HG03342 (cell line): Measurements from ENCODE around the gene THSD7A.

Source experiments
- ATAC-seq: cut with Tn5 transposase; IDR thresholded peaks from one replicate; pipeline ENCODE4 v1.9.1; 2021; ENCODE audit warnings: mild to moderate bottlenecking, moderate library complexity; ENCODE audit not compliant: unreplicated experiment

THSD7A gene

DNA sequence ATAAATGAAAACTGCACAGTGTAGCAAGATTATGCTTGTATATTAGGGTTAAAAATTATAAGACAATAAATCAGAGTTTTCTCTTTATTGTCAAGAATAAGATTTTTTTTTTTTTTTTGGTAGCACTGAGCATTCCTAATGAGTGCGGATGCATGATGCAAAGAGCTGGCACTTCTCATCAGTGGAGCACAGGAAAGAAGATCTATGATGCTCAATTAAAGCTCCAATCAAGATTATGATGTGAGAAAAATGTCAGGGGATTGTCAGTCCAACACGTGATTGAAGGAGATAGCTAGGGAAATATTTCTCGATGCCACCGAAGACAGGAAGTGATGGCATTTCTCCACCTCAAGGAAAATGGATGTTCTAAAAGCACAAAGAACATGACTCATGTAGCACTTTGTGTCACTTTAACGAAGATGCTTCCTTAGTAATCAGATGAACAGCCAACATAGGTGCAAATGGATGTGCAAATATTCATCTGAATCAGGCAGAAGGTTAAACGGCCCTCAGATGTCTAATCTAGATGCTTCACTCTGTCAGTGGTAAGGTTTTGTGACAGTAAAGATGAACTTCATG lies 240.9 kb downstream of the THSD7A start:
- ATAC-seq, result no peak

DNA sequence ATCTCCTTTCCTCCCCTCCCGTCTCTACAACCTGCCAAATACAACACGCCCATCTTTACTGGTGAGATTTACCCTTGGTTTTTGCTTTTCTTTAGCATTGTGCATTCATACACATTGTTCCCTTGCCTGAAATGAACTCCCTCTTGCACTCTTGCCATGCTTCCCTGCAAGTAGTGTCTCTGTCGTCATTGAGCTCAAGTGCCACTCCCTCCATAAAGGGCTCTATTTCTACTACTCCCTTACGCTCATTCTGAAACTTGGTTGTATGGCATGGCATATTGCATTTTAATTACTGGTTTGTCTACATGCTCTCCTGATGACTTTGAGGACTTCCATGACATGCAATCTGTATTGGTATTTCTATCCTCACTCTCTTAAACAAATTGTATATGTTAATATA lies 242.7 kb downstream of the THSD7A start:
- no peak for ATAC-seq

DNA sequence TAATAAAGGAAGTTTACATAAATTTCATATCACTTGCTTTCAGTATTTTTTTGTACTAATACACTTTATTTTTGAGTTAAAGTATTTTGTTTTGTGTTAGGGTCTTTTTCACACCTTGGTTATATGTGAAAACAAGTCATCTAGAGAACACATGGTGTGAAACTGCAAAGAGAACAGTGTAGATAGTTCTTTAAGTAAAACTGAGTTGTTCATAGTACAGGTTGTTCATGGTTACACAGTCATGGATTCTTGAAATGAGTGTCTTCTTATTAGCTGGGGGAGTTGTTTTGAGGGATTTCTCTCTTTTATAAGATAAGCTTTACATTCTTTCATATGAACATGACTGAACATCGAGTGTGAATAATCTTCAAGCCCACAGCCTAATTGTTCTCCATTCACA lies 244.2 kb downstream of the THSD7A start:
- ATAC-seq, result no peak

DNA sequence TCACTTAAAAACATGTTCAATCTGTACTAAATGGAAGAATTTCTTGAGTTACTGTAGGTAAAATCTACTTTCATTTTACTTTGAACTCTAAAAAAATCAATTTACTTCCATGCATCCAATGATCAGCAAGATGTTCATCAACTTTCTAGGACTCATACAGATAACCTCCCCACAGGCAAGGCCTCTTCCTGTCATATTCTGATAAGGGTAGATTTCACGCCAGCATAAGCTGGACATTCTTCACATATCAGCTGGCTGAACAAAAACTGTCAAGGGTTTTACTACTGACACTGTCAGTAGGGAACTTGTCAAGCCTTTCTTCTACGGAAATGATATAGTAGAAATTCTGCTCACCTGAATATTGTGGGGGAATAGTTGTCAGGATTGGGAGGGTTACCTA lies 244.9 kb downstream of the THSD7A start:
- ATAC-seq, result no peak

DNA sequence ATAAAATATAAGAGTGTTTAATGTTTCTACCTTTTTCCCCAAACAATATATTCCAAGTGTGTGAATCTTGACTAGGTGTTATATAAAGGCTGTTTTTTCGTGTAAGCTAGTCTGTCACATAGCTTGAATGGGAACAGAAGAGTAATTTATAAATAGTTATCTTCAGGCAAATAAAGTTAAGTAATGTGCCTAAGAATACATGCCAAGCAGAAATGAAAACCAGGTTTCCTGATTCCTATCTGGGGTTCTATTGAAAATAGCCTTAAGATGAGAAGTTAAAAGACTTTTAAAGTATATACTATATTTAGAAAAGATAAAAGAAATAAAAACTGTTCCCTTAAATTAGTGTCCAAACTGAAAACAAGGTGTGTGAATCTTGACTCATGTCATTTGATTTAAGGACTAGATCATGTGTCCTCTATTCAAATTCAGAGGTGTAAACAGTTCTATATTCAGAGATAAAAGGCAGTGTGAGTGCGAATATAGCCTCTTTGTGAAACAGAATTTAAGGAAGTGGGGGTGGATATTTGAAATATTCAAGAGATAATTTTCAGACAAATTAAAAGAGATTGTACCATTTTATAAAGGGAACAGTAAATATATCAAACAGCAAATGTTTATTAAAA lies 247.5 kb downstream of the THSD7A start:
- no peak for ATAC-seq

DNA sequence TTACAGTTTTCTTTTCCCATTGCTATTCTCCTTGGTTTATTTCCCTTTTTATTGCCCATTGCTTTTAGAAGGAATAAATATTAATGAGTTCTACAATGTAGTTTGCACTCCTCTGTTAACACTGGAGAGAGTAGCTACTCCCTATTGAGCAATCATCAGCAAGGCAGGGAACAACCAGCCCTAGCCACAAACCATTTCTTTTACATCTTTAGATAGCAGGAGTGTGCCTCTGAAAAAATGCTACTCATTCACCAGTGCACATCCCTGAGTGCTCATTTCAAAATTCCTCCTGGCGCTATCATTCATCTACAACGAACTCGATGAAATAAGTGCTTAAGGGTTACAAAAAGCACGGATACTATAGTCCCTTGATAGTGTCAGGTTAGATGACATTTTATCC lies 252.9 kb downstream of the THSD7A start:
- no peak for ATAC-seq

DNA sequence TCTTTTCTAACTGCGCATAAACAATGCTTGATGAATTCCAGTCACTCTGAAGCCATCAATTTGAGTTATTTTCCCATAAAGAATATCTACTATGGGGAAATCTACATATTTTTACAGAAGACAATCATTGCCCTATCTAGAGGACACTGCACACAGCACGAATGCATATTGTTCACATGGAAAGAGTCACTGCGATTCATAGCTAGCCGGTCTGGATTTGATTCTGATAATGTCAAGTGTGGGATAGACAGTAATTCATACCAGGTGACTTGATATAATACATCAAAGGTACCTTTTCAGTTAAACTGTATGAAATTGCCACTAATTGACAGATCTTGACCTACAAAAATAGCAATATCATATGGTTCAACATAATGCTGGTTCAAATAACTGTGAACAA lies 255.7 kb downstream of the THSD7A start:
- ATAC-seq, result no peak

DNA sequence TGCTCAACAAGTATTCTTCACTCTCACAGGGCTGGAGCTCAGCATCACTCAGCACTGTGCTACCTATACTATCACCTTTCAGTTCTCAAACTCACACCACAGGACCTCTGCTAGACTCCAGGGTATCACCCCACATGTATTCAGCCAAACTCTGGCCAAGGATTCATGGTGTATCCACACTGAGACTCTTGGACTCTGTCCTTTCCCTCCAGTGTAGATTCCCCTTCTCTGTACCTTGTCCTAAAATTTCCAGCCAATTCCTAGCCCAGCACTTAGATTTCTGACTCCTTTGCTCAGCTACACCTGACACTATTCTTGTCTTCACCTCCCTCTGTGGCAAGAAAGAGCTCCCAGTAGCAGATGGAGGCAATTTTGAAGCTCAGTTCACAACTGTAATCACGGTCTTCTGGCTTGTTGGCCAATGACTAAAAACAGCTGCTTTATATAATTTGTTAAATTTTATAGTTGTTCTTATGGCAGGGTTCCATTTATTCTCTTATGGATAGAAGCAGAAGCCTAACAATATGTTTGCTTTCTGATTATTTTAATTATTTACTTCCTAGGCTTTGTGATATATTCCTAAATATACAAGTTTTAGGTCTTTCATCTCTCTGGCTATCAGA lies 258.8 kb downstream of the THSD7A start:
- ATAC-seq, result no peak

DNA sequence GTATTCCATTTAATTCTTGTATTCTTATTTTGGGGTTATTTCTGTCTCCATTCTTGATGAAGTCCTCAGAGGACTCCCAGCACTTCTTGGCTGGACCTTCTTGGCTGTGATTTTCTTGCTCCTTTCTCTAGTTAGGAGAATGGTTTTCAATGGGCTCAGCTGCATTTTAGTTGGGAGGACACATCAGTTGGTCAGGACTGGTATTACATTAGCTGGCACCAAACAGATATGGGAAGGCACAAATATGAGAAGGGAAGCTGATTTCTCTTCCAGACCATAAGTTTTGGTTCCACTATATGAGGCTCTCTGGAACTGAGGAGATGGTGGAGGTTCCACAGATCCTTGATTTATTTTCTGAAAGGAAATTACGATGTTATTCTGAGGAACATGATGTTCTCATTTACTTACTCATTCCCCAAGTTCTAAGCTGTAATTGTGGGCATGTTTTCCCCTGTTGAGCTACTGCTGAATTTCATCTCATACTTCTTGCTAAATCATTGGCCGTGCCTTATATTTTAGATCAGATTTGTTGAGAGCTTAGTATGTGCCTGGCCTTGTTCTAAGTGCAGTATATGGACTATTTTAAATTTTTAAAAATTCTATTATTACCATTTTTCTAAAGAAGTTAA lies 261.0 kb downstream of the THSD7A start:
- no peak for ATAC-seq

DNA sequence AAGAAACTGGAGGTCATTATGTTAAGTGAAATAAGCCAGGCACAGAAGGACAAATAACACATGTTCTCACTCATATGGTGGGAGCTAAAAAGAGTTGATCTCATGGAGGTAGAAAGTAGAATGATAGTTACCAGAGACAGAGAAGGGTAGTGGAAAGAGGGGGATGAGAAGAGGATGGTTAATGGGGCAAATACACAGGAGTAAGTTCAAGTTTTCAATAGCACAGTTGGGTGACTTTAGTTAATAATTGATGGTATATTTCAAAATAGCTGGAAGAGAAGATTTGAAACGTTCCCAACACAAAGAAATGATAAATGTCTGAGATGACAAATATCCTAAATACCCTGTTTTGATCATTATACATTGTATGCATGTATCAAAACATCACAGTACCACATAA lies 261.8 kb downstream of the THSD7A start:
- ATAC-seq, result no peak

DNA sequence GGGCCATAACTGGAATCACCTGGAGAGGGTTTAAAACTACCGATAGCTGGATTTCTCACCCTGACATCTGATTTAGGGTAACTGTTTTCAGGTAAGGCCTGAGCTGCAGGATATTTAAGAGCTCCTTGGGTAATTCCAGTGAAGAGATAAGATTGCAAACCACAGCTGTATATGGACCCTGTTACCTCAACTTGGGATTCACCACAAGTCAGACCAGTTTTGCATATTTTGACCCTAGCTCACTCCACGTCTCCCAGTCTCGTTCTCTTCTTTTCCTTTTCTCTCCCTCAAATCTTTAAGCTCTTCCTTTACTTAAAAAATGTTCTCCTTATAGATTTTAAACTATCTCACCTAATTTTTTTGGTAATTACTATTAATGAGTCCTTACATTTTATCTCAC lies 264.4 kb downstream of the THSD7A start:
- ATAC-seq, result no peak

DNA sequence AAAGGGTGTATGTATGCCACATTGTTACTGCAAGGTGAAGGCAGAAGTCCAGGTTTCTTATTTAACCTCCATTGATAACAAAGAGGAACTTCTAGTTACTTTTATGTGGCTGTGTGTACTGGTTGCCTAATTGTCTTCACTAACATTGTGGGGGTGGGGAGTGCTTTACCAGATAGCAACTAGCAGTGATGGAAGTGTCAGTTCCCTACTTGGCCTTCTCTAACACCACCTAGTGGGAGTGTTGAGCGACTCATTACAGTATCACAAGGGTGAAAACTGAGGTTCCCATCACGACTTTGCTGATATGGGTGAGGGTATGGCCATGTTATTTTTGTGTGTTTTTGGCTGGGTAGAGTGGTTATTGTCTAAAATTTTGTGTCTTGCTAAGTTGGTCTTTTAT lies 274.4 kb downstream of the THSD7A start:
- peak; percentile 92 for ATAC-seq

DNA sequence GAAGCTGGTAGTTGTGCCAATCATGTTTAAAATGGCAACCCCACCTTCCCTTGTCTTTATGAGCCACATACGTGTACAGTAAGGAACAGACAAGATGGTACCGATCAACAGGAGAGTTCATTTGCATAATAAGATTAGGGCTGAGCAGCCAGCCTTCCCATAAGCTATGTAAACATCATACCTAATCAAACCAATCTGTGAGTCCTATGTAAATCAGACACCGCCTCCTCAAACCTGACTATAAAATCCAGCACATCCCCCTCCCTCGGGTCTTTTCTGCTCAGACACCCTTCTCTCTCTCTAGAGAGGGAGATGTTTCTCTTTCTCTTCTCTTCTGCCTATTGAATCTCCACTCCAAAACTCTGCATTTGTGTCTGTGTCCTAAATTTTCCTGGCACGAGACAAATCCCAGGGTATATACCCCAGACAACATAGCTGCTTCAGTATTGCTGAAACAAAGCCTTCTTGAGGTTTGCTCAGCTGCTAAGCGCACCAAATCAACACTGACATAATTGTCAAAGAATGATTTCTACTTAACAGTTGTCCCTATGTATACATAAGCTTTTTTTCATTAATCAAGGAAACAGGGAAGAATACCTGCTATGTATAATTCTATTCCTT lies 279.2 kb downstream of the THSD7A start:
- ATAC-seq, result no peak

DNA sequence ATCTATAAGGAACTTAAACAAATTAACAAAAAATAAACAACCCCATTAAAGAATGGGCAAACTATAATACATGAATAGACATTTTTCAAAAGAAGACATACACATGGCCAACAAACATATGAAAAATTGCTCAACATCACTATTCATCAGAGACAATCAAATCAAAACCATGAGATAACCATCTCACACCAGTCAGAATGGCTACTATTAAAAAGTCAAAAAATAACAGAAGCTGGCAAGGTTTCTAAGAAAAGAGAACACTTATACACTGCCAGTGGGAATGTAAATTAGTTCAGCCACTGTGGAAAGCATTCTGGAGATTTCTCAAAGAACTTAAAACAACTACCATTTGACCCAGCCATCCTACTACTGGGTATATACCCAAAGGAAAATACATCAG lies 280.5 kb downstream of the THSD7A start:
- ATAC-seq, result no peak

DNA sequence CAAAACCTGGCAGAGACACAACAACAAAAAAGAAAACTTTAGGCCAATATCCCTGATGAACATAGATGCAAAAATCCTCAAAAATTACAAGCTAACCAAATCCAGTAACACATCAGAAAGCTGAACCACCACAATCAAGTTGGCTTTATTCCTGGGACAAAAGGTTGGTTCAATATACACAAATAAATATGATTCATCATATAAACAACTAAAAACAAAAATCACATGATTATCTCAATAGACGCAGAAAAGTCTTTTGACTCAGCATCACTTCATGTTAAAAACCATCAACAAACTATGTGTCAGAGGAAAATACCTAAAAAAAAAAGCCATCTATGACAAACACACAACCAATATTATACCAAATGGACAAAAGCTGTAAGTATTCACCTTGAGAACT lies 283.5 kb downstream of the THSD7A start:
- ATAC-seq, result no peak

DNA sequence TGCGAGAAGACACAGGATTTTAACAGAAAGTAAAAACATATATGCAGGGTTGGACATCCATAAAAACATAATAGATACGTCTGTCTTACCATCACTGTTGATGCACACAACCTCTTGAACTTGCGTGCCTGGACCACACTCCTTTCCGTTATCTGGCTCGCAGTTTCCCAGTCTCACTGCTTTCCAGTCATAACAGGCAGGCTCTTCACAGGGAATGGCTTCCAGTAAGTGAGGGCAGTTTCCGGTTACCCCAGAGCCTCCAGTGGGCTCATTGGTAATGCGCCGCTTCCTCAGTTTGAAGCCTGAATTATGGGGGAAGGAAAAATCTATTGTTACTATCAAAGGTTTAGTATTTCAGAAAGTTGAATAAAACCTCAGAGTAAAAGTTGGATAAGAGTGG lies 290.7 kb downstream of the THSD7A start:
- no peak for ATAC-seq

DNA sequence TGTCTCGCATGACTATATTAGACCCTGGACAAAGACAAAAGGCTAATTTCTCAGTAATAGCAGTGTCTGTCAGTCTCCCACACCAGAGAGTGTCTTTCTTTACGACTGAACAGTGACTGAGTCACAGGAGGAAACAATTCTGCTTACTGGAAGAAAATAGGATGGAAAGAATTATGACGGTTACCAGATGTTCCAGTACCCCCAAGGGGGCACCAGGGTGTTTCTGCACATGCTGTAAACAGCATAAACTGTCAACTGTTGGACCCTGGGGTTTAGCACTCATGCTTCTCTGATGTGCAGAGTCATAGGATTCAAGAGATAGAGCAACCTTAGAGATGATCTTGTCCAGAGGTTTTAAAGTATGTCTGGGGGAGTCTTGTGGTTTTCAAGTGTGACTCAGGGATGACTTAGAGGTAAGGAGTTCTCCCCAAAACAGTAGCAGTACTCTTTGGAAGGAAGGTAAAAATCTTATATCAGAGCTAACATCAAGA lies 291.7 kb downstream of the THSD7A start:
- no peak for ATAC-seq

DNA sequence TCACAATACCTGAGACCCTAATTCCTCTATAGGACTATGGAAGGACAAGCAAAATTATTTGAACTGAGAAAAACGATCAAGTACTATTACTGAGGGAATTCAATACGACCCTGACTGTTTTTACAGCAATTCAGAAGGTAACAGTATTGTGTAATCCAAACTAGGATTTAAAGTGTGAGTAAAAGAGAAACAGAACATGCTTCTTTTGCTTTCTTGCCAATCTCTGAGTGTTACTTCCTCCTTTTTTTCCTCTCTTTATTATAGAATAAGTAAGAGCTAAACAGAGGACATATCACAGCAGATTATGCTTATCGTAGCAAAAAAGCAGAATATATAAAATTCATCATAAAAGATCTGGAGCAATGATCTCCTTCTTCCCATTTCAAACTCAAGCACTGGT lies 292.1 kb downstream of the THSD7A start:
- ATAC-seq, result no peak

DNA sequence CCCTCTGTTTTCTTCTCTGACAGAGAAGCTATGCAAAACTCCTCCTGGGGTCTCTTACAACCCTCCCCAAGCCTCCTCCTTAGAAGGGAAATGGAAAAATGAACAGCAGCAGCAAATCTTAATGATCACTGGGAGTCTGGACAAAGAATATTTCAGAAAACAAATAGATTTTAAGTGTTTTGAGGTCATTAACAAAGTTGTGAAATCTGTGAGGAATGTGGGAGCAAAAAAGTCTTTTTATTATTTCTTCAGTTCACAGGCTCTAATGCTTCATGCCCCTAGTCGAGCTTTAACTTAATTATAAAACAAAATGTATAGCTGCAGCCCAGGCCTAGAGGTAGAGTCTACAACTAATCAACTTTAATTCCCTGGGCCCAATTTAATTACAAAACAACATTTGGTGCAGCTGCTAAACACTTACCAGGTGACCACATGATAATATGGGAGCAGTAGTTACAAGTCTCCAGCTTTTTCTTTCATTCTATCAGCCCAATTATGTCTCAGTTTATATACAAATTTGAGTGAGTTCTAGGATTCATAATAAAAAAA lies 293.2 kb downstream of the THSD7A start:
- ATAC-seq, result no peak

DNA sequence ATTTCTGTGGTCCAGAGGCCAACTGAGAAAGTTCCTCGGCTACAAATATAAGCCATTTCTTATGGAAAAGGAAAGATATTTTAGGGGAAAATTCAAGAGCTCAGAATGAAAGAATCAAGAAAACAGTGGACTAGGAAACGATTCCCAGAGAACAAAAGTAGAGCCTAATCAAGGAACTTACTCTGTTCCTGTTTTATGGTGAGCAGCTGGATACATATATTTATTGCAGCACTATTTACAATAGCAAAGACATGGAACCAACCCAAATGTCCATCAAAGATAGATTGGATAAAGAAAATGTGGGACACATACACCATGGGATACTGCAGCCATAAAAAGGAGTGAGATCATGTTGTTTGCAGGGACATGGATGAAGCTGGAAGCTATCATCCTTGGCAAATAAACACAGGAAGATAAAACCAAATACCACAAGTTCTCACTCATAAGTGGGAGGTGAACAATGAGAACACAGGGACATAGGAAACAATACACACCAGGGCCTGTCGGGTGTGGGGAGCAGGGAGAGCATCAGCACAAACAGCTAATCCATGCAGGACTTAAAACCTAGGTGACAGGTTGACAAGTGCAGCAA lies 298.7 kb downstream of the THSD7A start:
- no peak for ATAC-seq

DNA sequence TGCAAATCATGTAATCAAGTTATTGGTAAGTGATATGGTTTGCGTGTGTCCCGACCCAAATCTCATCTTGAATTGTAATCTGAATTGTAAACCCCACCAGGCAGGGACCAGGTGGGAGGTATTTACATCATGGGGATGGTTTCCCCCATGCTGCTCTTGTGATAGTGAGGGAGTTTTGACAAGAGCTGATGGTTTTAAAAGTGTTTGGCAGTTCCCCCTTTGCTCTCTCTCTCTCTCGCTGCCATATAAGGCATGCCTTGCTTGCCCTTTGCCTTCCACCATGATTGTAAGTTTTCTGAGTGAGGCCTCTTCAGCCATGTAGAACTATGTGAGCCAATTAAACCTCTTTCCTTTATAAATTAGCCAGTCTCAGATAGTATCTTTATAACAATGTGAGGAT lies 302.6 kb downstream of the THSD7A start:
- ATAC-seq, result no peak
